ENCODE measurements around the gene XRCC6.

GRCh38 chr22:41638124-41638523 is 17.0 kb downstream of the XRCC6 start:
- TF ChIP-seq CTCF (conservative IDR thresholded peaks at IDR 0.05; ENCODE audit: low read depth, low read length) = no peak
- no peak for TF ChIP-seq USF2 (IDR thresholded peaks at IDR 0.05; ENCODE audit: low read depth, low read length)
- TF ChIP-seq MXI1 (IDR thresholded peaks at IDR 0.05; ENCODE audit: borderline replicate concordance, low read depth, low read length) = no peak
- TF ChIP-seq SMC3 (IDR thresholded peaks at IDR 0.05; ENCODE audit: low read depth, low read length) = no peak
- no peak for TF ChIP-seq MAZ (IDR thresholded peaks at IDR 0.05; ENCODE audit: borderline replicate concordance, low read depth, low read length)
- no peak for TF ChIP-seq RFX5 (IDR thresholded peaks at IDR 0.05; ENCODE audit: low read depth, low read length)
- TF ChIP-seq RAD21 (IDR thresholded peaks at IDR 0.05; ENCODE audit: low read length) = no peak
- TF ChIP-seq POLR2A (IDR thresholded peaks at IDR 0.05; ENCODE audit: low read depth, low read length) = no peak
- 0 out of 2 replicates have a peak, but pooled peaks have one; percentile 29 for TF ChIP-seq CEBPB (IDR thresholded peaks at IDR 0.05; ENCODE audit: low read depth, low read length)
- TF ChIP-seq BHLHE40 (IDR thresholded peaks at IDR 0.05; ENCODE audit: low read depth, low read length) = no peak
- TF ChIP-seq FOS (IDR thresholded peaks at IDR 0.05; ENCODE audit: low read depth, low read length) = no peak
- no peak for TF ChIP-seq ELK1 (IDR thresholded peaks at IDR 0.05; ENCODE audit: borderline replicate concordance, low read depth, low read length)
